OCI-LY1 (cell line): ENCODE measurements around the gene NAGK.

Source experiments
- CTCF ChIP-seq: fragments of 200-600 bp; sonication (generic), shearing (Covaris generic); IDR thresholded peaks from 2 replicates; pipeline ENCODE4 v1.5.1; 2017; ENCODE audit warnings: mild to moderate bottlenecking, antibody characterized with exemption, low read length, moderate library complexity, mixed read lengths
- EZH2 ChIP-seq: fragments of 200-600 bp; sonication (generic), shearing (Covaris generic); IDR thresholded peaks from 2 replicates; pipeline ENCODE4 v1.8.0; 2017; ENCODE audit warnings: borderline replicate concordance, mixed run types, mild to moderate bottlenecking, antibody characterized with exemption, low read length, moderate library complexity, mixed read lengths

GRCh38 chr2:71103809-71104208, 35.4 kb downstream of the NAGK start:
- TF ChIP-seq CTCF: no peak
- no peak for TF ChIP-seq EZH2
